WTC11 (cell line): ENCODE measurements around the gene ZC3H14. TPM values are rescaled to one million over a fixed set of nuclear protein-coding genes. Genes with fewer than 3 reads are reported as not detected.

Experiments
- ATAC-seq: fragments of 200-7000 bp; cut with Tn5 transposase; 2 replicates; pipeline ENCODE4 v1.10.0; 2021; ENCODE audit warnings: mild to moderate bottlenecking, moderate library complexity
- CTCF ChIA-PET: fragments of 300-600 bp; sonication (Branson Sonifier 250); formaldehyde crosslinking; loops from one replicate; lab custom pipeline; 2021; ENCODE audit warnings: antibody characterized with exemption; lab: Charles Lee
- POLR2A ChIA-PET: fragments of 350-600 bp; sonication (Branson Sonifier 250); formaldehyde crosslinking; loops from one replicate; lab custom pipeline; 2021; ENCODE audit warnings: antibody characterized with exemption; lab: Charles Lee
- DNase-seq: peaks from one replicate; pipeline ENCODE4 v3.0.0; 2021; ENCODE audit warnings: low spot score
- H3K27ac Mint-ChIP-seq: 2 replicates; pipeline ENCODE4 v1.8.0; 2021; ENCODE audit warnings: mixed read lengths
- H3K27me3 Mint-ChIP-seq: 2 replicates; pipeline ENCODE4 v1.8.0; 2021; ENCODE audit warnings: low read depth, mild to moderate bottlenecking, moderate library complexity, mixed read lengths
- H3K36me3 Mint-ChIP-seq: 2 replicates; pipeline ENCODE4 v1.8.0; 2021; ENCODE audit warnings: mixed read lengths
- H3K4me1 Mint-ChIP-seq: 2 replicates; pipeline ENCODE4 v1.8.0; 2022; ENCODE audit warnings: mixed read lengths
- H3K4me3 Mint-ChIP-seq: 2 replicates; pipeline ENCODE4 v1.8.0; 2021; ENCODE audit warnings: mild to moderate bottlenecking, moderate library complexity, mixed read lengths
- H3K9me3 Mint-ChIP-seq: 2 replicates; pipeline ENCODE4 v1.8.0; 2021; ENCODE audit warnings: mixed read lengths
- ATF3 ChIP-seq: sonication (generic); formaldehyde crosslinking; conservative IDR thresholded peaks from 2 replicates; pipeline ENCODE4 v1.8.1; 2022; ENCODE audit warnings: mild to moderate bottlenecking, missing genetic modification reagents
- ATF6 ChIP-seq: sonication (generic); formaldehyde crosslinking; IDR thresholded peaks from 2 replicates; pipeline ENCODE4 v1.8.1; 2023; ENCODE audit warnings: mild to moderate bottlenecking, missing genetic modification reagents
- CTCF ChIP-seq: fragments of 200-600 bp; IDR thresholded peaks from 2 replicates; pipeline ENCODE4 v1.8.0; 2022; ENCODE audit warnings: antibody characterized with exemption
- E2F1 ChIP-seq: sonication (generic); formaldehyde crosslinking; IDR thresholded peaks from 2 replicates; pipeline ENCODE4 v1.8.0; 2022; ENCODE audit warnings: mild to moderate bottlenecking, missing genetic modification reagents
- ELF4 ChIP-seq: sonication (generic); formaldehyde crosslinking; IDR thresholded peaks from 2 replicates; pipeline ENCODE4 v1.8.1; 2022; ENCODE audit warnings: low read depth, mild to moderate bottlenecking, moderate library complexity, missing genetic modification reagents
- EMX1 ChIP-seq: fragments of 250-450 bp; sonication (Bioruptor Pico); IDR thresholded peaks from 2 replicates; pipeline ENCODE4 v1.8.0; 2021; ENCODE audit warnings: mild to moderate bottlenecking
- FOXK1 ChIP-seq: sonication (generic); formaldehyde crosslinking; IDR thresholded peaks from 2 replicates; pipeline ENCODE4 v1.8.0; 2022; ENCODE audit warnings: mild to moderate bottlenecking, moderate library complexity, missing genetic modification reagents
- GABPB1 ChIP-seq: sonication (generic); formaldehyde crosslinking; IDR thresholded peaks from 2 replicates; pipeline ENCODE4 v1.8.1; 2023; ENCODE audit warnings: mild to moderate bottlenecking, missing genetic modification reagents
- IRF1 ChIP-seq: sonication (generic); formaldehyde crosslinking; IDR thresholded peaks from 2 replicates; pipeline ENCODE4 v1.8.0; 2023; ENCODE audit warnings: missing genetic modification reagents
- IRF2 ChIP-seq: sonication (generic); formaldehyde crosslinking; IDR thresholded peaks from 2 replicates; pipeline ENCODE4 v1.8.0; 2022; ENCODE audit warnings: low read depth, missing genetic modification reagents, borderline replicate concordance
- KAT7 ChIP-seq: sonication (generic); formaldehyde crosslinking; IDR thresholded peaks from 2 replicates; pipeline ENCODE4 v1.8.1; 2023; ENCODE audit warnings: missing genetic modification reagents, mild to moderate bottlenecking, borderline replicate concordance
- MLX ChIP-seq: sonication (generic); formaldehyde crosslinking; IDR thresholded peaks from 2 replicates; pipeline ENCODE4 v1.8.1; 2023; ENCODE audit warnings: mild to moderate bottlenecking, missing genetic modification reagents, moderate library complexity
- NFATC4 ChIP-seq: fragments of 250-450 bp; sonication (Bioruptor Pico); IDR thresholded peaks from 2 replicates; pipeline ENCODE4 v1.9.0; 2021; ENCODE audit warnings: mild to moderate bottlenecking
- NFYB ChIP-seq: sonication (generic); formaldehyde crosslinking; conservative IDR thresholded peaks from 2 replicates; pipeline ENCODE4 v1.8.0; 2022; ENCODE audit warnings: low read depth, missing genetic modification reagents
- NR1H2 ChIP-seq: sonication (generic); formaldehyde crosslinking; IDR thresholded peaks from 2 replicates; pipeline ENCODE4 v1.9.0; 2021; ENCODE audit warnings: mild to moderate bottlenecking, moderate library complexity, missing genetic modification reagents
- NR2C2 ChIP-seq: sonication (generic); formaldehyde crosslinking; IDR thresholded peaks from 2 replicates; pipeline ENCODE4 v1.8.0; 2022; ENCODE audit warnings: mild to moderate bottlenecking, missing genetic modification reagents
- PREB ChIP-seq: sonication (generic); formaldehyde crosslinking; IDR thresholded peaks from 2 replicates; pipeline ENCODE4 v1.8.1; 2022; ENCODE audit warnings: mild to moderate bottlenecking, missing genetic modification reagents, moderate library complexity, borderline replicate concordance
- PRRX2 ChIP-seq: fragments of 250-450 bp; sonication (Bioruptor Pico); IDR thresholded peaks from 2 replicates; pipeline ENCODE4 v1.8.0; 2021; ENCODE audit warnings: mild to moderate bottlenecking
- RELA ChIP-seq: sonication (generic); formaldehyde crosslinking; IDR thresholded peaks from 2 replicates; pipeline ENCODE4 v1.8.1; 2022; ENCODE audit warnings: missing genetic modification reagents, mild to moderate bottlenecking, borderline replicate concordance
- RORB ChIP-seq: fragments of 250-450 bp; sonication (Bioruptor Pico); IDR thresholded peaks from 2 replicates; pipeline ENCODE4 v1.9.0; 2021; ENCODE audit warnings: mild to moderate bottlenecking
- SMAD4 ChIP-seq: sonication (generic); formaldehyde crosslinking; IDR thresholded peaks from 2 replicates; pipeline ENCODE4 v1.8.0; 2022; ENCODE audit warnings: mild to moderate bottlenecking, missing genetic modification reagents
- SOX15 ChIP-seq: fragments of 250-450 bp; sonication (Bioruptor Pico); IDR thresholded peaks from 2 replicates; pipeline ENCODE4 v1.9.0; 2021; ENCODE audit warnings: mild to moderate bottlenecking
- TEAD4 ChIP-seq: sonication (generic); formaldehyde crosslinking; IDR thresholded peaks from 2 replicates; pipeline ENCODE4 v1.8.0; 2022; ENCODE audit warnings: mild to moderate bottlenecking, missing genetic modification reagents
- ZBTB21 ChIP-seq: sonication (generic); formaldehyde crosslinking; IDR thresholded peaks from 2 replicates; pipeline ENCODE4 v1.8.1; 2023; ENCODE audit warnings: mild to moderate bottlenecking, missing genetic modification reagents, borderline replicate concordance
- ZNF317 ChIP-seq: sonication (generic); formaldehyde crosslinking; IDR thresholded peaks from 2 replicates; pipeline ENCODE4 v1.8.1; 2023; ENCODE audit warnings: low read depth, mild to moderate bottlenecking, moderate library complexity, missing genetic modification reagents, borderline replicate concordance
- ZNF512 ChIP-seq: sonication (generic); formaldehyde crosslinking; IDR thresholded peaks from 2 replicates; pipeline ENCODE4 v1.8.1; 2022; ENCODE audit warnings: missing genetic modification reagents, borderline replicate concordance
- total RNA-seq: library from RNA; stranded (reverse); gene quantifications from 3 replicates; pipeline ENCODE4 v1.2.3, GENCODE V29; 2021

Gene ZC3H14
- total RNA-seq, 1 experiment from 2014 or later, result 64.9 TPM

GRCh38 chr14:88597038-88597437, 34.2 kb downstream of the ZC3H14 start:
- DNase-seq, result no peak
- Mint-ChIP-seq H3K27me3 (no peaks in the 10 kb centered on the region), H3K36me3 (peaks cover 73% of the 10 kb centered on the region), H3K27ac (peak overlapping the region; percentile 10; the same call in 1 of the 2 replicates), H3K9me3 (no peaks in the 10 kb centered on the region), H3K4me3 (no peak overlapping the region), H3K4me1 (no peaks in the 10 kb centered on the region)
- ATAC-seq, result no peak
- POLR2A ChIA-PET, result no interaction called here
- TF ChIP-seq ELF4 (CRISPR knock-in tag) (no peak), ZNF512 (CRISPR knock-in tag) (no peak), ZNF317 (no peak), E2F1 (CRISPR knock-in tag) (no peak), RELA (CRISPR knock-in tag) (no peak), FOXK1 (CRISPR knock-in tag) (no peak), PREB (CRISPR knock-in tag) (no peak), MLX (CRISPR knock-in tag) (no peak), SOX15 (CRISPR knock-in tag) (no peak), NR2C2 (CRISPR knock-in tag) (no peak), PRRX2 (CRISPR knock-in tag) (no peak), CTCF (no peak), EMX1 (no peak), SMAD4 (no peak), TEAD4 (CRISPR knock-in tag) (no peak), IRF1 (CRISPR knock-in tag) (no peak)
- CTCF ChIA-PET, result no interaction called here

- Mint-ChIP-seq H3K4me1 (no peaks in the 10 kb centered on the region), H3K27me3 (no peaks in the 10 kb centered on the region), H3K9me3 (no peaks in the 10 kb centered on the region), H3K27ac (no peak overlapping the region; the same call in 1 of the 2 replicates), H3K36me3 (peaks cover 76% of the 10 kb centered on the region), H3K4me3 (no peak overlapping the region)
- ATAC-seq (no peak), DNase-seq (no peak)
- ChIA-PET CTCF (no interaction called here), POLR2A (no interaction called here)
- no peak for TF ChIP-seq NFYB
- no peak for TF ChIP-seq KAT7 (CRISPR knock-in tag)
- TF ChIP-seq ZBTB21 (CRISPR knock-in tag), result no peak
- no peak for TF ChIP-seq GABPB1
- no peak for TF ChIP-seq RORB (CRISPR knock-in tag)
- no peak for TF ChIP-seq IRF2
- TF ChIP-seq NR2C2 (CRISPR knock-in tag), result no peak
- TF ChIP-seq CTCF, result no peak
- TF ChIP-seq ATF3 (CRISPR knock-in tag), result no peak
- no peak for TF ChIP-seq NR1H2 (CRISPR knock-in tag)
- no peak for TF ChIP-seq NFATC4
- no peak for TF ChIP-seq ATF6 (CRISPR knock-in tag)
Observed at GRCh38 chr14:88597601-88598000, 34.8 kb downstream of the ZC3H14 start.
